ENCODE data around the gene DEGS1.
A peak's percentile ranks its signal among the peaks of the same experiment; 100 is the strongest.
"Not testable (repeated sequence)": the region's sequence is repeated elsewhere in the genome, so short reads cannot be mapped to it uniquely, and the experiment has no call there.

The DEGS1 gene

GRCh38 chr1:224205438-224205840 is 22.4 kb downstream of the DEGS1 start:
- Histone ChIP-seq H3K4me1 (ENCODE audit: control insufficient read depth, low read length) (peaks cover 57% of the 10 kb centered on the region), H3K27ac (ENCODE audit: low read depth, low read length) (no peak overlapping the region), H3K79me2 (ENCODE audit: control insufficient read depth, low read length) (no peaks in the 10 kb centered on the region), H3K9me2 (replicated peaks; ENCODE audit: control insufficient read depth, low read length) (no peaks in the 10 kb centered on the region), H3K36me3 (ENCODE audit: control insufficient read depth, low read length) (no peaks in the 10 kb centered on the region), H3K9me3 (ENCODE audit: control insufficient read depth, insufficient read depth, low read length) (no peaks in the 10 kb centered on the region), H4K20me1 (ENCODE audit: control insufficient read depth, insufficient read depth, low read depth, low read length) (no peaks in the 10 kb centered on the region), H3F3A (ENCODE audit: control insufficient read depth, insufficient read depth) (peaks cover 9% of the 10 kb centered on the region), H3K27me3 (ENCODE audit: control insufficient read depth, low read length) (no peaks in the 10 kb centered on the region), H3K4me2 (ENCODE audit: low read length) (peak overlapping the region; percentile 85), H3K4me3 (ENCODE audit: low read length) (peak overlapping the region; percentile 42; the same call in 1 of the 2 replicates)
- no peak for TF ChIP-seq EZH2phosphoT487 (IDR thresholded peaks at IDR 0.05; ENCODE audit: borderline replicate concordance, low read length)
- TF ChIP-seq, protein P1, sequence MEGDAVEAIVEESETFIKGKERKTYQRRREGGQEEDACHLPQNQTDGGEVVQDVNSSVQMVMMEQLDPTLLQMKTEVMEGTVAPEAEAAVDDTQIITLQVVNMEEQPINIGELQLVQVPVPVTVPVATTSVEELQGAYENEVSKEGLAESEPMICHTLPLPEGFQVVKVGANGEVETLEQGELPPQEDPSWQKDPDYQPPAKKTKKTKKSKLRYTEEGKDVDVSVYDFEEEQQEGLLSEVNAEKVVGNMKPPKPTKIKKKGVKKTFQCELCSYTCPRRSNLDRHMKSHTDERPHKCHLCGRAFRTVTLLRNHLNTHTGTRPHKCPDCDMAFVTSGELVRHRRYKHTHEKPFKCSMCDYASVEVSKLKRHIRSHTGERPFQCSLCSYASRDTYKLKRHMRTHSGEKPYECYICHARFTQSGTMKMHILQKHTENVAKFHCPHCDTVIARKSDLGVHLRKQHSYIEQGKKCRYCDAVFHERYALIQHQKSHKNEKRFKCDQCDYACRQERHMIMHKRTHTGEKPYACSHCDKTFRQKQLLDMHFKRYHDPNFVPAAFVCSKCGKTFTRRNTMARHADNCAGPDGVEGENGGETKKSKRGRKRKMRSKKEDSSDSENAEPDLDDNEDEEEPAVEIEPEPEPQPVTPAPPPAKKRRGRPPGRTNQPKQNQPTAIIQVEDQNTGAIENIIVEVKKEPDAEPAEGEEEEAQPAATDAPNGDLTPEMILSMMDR (IDR thresholded peaks at IDR 0.05; ENCODE audit: low read depth, low read length, poor library complexity, severe bottlenecking), result no peak

- not testable (repeated sequence) for H3K27me3 ChIP-seq (ENCODE audit: control insufficient read depth, low read length); H3K36me3 ChIP-seq (ENCODE audit: control insufficient read depth, low read length); H3K9me2 ChIP-seq (replicated peaks; ENCODE audit: control insufficient read depth, low read length); H3K27ac ChIP-seq (ENCODE audit: low read depth, low read length); H3K4me3 ChIP-seq (ENCODE audit: low read length); H3K9me3 ChIP-seq (ENCODE audit: control insufficient read depth, insufficient read depth, low read length); H3F3A ChIP-seq (ENCODE audit: control insufficient read depth, insufficient read depth); H4K20me1 ChIP-seq (ENCODE audit: control insufficient read depth, insufficient read depth, low read depth, low read length); H3K79me2 ChIP-seq (ENCODE audit: control insufficient read depth, low read length)
- H3K4me2 ChIP-seq (ENCODE audit: low read length), result peak overlapping the region; percentile 85; the same call in 1 of the 2 replicates
- peaks cover 55% of the 10 kb centered on the region for H3K4me1 ChIP-seq (ENCODE audit: control insufficient read depth, low read length)
Observed at GRCh38 chr1:224205931-224206538, 23.0 kb downstream of the DEGS1 start.

GRCh38 chr1:224211206-224211962 is 28.3 kb downstream of the DEGS1 start:
- no peaks in the 10 kb centered on the region for H3K9me2 ChIP-seq (replicated peaks; ENCODE audit: control insufficient read depth, low read length)
- H3K79me2 ChIP-seq (ENCODE audit: control insufficient read depth, low read length), result no peaks in the 10 kb centered on the region
- H3F3A ChIP-seq (ENCODE audit: control insufficient read depth, insufficient read depth), result no peaks in the 10 kb centered on the region
- H4K20me1 ChIP-seq (ENCODE audit: control insufficient read depth, insufficient read depth, low read depth, low read length), result no peaks in the 10 kb centered on the region
- TF ChIP-seq EZH2phosphoT487 (IDR thresholded peaks at IDR 0.05; ENCODE audit: borderline replicate concordance, low read length), result no peak
- TF ChIP-seq, protein P1 (IDR thresholded peaks at IDR 0.05; ENCODE audit: low read depth, low read length, poor library complexity, severe bottlenecking), result no peak
- H3K4me2 ChIP-seq (ENCODE audit: low read length), result peak overlapping the region; percentile 18
- H3K4me1 ChIP-seq (ENCODE audit: control insufficient read depth, low read length), result peaks cover 44% of the 10 kb centered on the region
- H3K27ac ChIP-seq (ENCODE audit: low read depth, low read length), result no peak overlapping the region
- H3K36me3 ChIP-seq (ENCODE audit: control insufficient read depth, low read length), result no peaks in the 10 kb centered on the region
- no peaks in the 10 kb centered on the region for H3K27me3 ChIP-seq (ENCODE audit: control insufficient read depth, low read length)
- no peaks in the 10 kb centered on the region for H3K9me3 ChIP-seq (ENCODE audit: control insufficient read depth, insufficient read depth, low read length)
- no peak overlapping the region for H3K4me3 ChIP-seq (ENCODE audit: low read length)

- Histone ChIP-seq H3K36me3 (ENCODE audit: control insufficient read depth, low read length) (no peaks in the 10 kb centered on the region), H3K79me2 (ENCODE audit: control insufficient read depth, low read length) (no peaks in the 10 kb centered on the region), H3K27ac (ENCODE audit: low read depth, low read length) (no peak overlapping the region)
Observed at GRCh38 chr1:224212618-224213061, 29.6 kb downstream of the DEGS1 start.

More at GRCh38 chr1:224212618-224213061, 29.6 kb downstream of the DEGS1 start:
- TF ChIP-seq, protein P1 (IDR thresholded peaks at IDR 0.05; ENCODE audit: low read depth, low read length, poor library complexity, severe bottlenecking), result no peak
- TF ChIP-seq EZH2phosphoT487 (IDR thresholded peaks at IDR 0.05; ENCODE audit: borderline replicate concordance, low read length), result no peak
- Histone ChIP-seq H3K4me1 (ENCODE audit: control insufficient read depth, low read length) (peaks cover 48% of the 10 kb centered on the region), H3F3A (ENCODE audit: control insufficient read depth, insufficient read depth) (no peaks in the 10 kb centered on the region), H3K9me2 (replicated peaks; ENCODE audit: control insufficient read depth, low read length) (no peaks in the 10 kb centered on the region), H3K4me2 (ENCODE audit: low read length) (no peak overlapping the region), H3K27me3 (ENCODE audit: control insufficient read depth, low read length) (no peaks in the 10 kb centered on the region), H4K20me1 (ENCODE audit: control insufficient read depth, insufficient read depth, low read depth, low read length) (no peaks in the 10 kb centered on the region), H3K9me3 (ENCODE audit: control insufficient read depth, insufficient read depth, low read length) (no peaks in the 10 kb centered on the region), H3K4me3 (ENCODE audit: low read length) (no peak overlapping the region)
